ENCODE data around the gene PCBD1.
"Not testable (repeated sequence)": the region's sequence is repeated elsewhere in the genome, so short reads cannot be mapped to it uniquely, and the experiment has no call there.

Gene PCBD1

DNA sequence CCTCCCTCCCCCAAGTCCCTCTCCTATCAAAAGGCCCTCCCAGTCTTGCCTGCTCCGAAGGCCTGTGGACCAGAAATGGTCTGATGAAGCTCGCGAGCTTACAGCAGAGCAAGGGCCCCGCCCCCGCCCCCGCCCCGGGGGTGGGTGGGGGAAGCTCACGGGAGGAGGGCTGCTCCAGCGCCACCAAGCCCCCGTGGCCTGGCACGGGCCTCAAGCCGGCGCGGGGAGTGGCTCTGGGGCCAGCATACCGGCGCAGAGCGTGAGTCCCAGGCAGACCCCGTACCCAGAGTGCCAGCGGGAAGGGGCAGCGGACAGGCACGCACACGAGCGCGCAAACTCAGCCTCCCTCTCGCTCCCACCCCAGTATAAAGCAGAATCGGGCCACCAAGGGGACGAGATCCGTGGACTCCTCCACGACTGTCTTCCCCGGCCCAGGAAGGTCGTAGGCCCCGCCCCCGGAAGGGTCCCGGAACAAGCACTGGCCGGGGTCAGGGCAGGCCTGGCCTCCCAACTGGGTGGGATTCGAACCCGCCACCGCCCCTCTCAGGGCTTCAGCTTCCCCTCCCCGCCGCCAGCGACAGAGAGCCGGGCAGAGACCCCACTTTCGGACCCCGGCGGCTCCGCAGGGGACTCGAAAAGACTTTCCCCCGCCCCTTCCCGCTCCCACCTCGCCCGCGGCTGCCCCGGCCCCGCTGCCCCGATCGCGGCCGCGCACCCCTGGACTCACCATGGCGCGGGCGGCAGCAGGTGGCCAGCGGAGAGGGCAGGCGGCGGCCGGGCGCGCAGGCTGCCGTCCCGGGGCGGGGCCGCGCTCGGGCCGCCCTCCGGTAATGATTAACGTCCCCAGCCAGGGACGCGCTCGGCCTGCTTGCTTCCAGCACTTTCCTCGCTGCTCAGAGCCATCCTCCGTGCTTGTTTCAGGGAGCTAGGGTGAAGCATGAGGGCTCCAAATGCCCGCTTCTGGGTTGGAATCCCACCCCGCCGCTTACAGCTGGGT, at the start of gene PCBD1:
Gene PCBD1, minus strand, starts transcription at position 762 of the 997 bp plus-strand sequence. Its CDS starts 32 bp downstream, at position 730.
- DNase-seq = peak; percentile 69

DNA sequence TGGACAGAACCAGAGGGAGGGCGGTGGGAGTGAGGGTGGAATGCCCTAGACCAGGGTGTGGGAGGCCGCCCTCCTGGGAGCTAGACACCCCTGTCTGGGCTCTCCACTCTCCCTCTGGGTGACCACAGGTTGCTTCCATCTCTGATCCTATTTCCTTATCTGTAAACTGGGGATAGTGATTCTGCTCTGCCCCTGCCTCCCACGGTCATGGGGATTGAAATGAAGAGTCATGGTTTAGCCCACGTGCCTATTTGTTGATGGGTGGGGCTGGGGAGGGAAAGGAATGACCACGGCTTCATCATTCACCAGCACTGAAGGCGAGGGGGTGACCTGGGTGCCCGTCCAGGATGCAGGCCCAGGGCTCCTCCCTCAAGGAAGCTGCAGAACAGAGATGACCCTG, 49.3 kb upstream of the PCBD1 start:
- no peak for DNase-seq

DNA sequence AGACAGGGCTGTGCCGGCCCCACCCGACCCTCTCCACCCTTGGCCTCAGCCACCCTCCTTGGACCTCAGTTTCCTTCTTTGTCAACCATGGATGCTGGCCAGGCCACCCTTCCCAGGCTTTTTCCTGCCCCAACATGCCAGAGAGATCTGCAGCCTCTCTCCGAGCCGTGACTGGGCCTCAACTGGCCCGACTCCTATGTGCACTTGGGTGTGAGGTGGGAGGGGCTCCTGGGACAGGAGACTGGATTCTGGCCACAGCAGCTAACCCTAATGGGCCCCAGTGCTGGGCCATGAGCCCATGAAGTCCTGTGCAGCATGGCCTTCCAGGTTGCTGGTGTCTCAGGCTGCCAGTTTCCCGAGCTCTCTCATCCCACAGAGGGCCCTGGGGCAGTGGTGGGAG, 47.7 kb upstream of the PCBD1 start:
- no peak for DNase-seq

DNA sequence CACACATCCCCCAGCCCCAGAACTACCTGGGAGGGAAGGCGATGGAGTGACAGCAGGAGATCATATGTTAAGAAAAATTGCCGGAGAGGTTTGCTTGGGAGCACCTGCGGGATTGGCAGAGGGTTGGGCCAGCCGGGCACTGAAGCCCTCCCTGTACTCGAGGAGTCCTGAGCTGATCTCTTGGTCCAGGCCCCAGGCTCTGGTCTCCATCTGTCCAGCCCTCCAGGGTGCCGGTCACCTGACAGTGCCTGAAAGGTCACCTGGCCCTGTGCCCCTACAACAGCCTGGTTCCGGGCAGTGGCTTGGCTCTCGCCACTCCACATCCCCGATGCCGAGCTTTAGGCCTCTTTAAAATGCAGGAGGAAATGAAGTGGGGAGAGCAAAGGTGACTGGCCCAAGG, 47.3 kb upstream of the PCBD1 start:
- DNase-seq = no peak

DNA sequence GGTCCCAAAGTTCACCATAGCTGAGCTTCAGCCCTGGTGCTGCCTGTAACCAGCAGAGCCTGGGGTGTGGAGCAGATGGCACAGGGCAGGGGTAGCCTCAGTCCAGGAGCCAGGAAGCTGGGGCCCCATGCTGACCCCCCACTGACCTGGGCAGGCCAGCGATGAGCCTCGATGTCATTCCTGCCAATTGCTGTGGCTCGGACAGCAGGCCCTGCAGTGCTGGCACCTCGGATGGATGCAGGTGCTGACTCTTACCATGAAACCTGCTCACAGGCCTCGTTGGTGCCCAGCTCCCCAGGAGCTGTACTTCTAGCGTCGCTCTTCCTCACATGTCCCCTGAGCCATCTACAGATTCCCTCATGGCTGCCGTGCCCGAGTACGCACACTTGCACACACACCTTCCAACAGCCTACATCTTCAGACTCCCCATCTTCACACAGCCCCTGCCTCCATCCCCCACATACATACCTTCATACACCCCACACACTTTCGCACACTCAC, 46.8 kb upstream of the PCBD1 start:
- DNase-seq = no peak

DNA sequence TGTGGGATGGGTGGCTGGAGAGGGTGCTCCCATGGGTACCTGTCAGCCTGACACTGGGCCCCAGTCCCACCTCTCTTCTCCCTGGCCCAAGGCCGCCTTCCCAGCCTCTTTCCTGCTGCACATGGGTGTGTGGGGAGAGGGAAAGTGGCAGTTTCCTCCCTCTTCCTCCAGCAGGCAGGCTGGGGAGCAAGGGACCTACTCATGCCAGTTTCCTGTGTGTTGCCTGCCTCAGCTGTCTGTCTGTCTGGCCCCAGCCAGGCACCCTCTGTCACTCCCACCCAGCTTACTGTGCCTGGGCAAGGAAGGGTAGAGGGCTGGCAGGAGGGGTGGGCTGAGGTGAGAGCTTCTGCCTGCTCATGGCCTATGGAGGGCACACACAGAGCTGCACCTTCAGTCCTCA, 46.3 kb upstream of the PCBD1 start:
- DNase-seq = peak; percentile 8

DNA sequence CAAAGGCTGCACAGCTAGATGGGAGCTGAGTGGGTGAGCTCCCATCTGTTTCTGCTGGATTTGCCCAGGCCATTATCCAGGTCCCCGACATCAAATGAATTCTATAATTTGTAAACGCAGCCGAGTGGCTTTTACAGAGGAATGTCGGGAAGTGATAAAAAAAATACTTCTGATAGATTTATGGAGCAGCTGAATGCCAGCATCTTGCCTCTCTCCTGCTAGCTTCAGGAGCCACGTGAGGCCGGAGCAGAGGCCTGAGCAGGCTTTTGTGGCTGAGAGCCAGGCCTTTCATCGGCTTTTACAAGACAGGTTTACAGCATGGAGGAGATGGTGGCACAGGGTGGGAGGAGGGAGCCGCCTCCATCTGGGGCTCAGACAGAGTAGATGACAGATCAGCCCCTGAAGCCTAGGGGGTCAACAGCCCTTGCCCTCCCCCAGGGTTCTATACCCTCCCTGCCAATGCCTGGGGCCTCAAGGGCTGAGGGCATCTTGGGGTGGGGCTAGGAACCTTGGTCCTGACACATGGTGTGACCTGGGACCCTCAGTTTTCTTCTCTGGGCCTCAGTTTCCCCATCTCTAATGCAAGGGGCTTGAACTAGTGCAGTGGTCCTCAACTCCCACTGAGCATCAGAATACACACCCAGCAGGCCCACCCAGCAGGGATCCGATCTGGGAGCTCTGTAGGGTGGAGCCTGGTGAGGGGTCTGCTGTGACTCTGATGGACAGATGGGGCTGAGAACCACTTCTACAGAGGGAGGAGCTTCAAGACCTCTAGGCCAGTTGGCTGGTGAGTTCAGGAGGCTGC, 44.2 kb upstream of the PCBD1 start:
- peak; percentile 39 for DNase-seq

DNA sequence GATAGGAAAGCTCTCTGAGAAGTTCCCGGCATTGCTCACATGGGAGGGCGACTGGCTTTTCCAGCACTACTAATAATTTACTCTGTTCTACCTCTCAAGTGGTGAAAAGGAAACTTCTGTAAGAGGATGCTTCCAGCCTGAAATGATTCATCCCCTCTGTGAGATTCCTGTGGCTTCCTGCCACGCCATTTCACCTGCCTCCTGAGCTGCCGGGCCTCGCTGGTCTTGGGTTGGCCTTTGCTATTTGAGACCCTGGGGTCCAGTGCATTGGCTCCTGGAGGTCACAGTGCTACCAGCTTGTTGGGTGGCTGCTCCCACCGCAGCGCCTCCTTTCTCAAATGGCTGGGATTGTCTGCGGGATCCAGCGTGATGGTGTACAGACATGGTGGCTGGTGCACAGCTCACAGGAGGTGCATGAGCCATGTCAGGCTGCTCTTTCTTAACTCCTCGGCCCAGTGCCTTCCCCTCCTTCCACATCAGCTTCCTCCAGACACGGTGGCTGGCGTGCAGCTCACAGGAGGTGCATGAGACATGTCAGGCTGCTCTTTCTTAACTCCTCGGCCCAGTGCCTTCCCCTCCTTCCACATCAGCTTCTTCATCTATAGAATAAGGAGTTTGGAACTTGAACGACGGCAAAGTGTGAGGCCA, 42.9 kb upstream of the PCBD1 start:
- DNase-seq = no peak

DNA sequence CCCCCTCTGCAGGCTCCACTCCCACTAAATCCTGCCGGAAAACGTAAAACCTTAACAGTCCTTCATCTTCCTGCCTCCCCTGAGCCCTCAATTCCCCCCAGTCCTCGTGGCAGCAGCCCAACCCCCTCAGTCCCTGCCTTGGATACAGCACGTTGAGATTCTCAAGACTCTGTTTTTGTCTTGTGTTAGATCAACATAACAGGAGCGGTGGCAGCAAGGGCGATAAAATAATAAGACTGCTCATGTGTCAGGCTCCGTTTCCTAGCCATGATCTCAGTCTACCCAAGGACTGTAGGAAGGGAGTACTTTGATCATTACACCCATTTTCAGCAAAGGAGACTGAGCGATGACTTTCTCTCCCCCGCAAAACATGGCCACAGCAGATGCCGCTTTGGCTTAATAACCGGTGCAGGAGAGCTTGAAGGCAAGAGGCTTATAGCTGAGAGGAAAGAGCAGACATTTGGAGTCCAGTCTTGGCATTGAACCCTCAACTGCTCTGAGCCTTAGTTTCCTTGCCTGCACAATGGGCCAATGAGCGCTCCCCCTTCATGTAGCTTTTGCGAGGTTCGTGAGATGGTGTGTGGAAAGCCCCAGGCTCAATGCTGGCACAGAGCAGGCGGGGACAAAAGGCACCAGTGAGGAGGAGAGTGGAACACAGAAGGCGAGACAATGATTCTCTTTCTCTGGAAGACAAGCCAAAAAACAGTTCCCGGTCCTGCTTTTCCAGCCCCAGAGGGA, 42.1 kb upstream of the PCBD1 start:
- DNase-seq = no peak

DNA sequence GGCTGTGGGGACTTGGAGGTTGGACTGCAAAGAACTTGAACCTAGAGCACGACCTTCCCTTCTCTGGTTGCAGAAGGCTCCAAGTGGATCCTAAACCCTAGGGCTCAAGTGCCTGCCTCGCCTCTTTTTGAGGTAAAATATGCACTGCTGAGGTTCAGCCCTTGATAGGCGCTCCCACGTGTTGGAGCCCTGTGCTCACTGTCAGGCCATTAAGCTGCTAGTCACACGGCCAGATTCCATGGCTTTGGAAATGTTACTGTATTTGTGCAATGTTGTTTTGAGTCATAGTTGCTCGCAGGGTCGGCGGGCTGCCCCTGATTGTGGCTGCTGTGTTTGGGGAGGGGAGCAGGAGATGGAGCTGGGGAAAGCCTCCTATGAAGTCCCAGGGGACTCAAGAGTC, 39.8 kb upstream of the PCBD1 start:
- DNase-seq = no peak

DNA sequence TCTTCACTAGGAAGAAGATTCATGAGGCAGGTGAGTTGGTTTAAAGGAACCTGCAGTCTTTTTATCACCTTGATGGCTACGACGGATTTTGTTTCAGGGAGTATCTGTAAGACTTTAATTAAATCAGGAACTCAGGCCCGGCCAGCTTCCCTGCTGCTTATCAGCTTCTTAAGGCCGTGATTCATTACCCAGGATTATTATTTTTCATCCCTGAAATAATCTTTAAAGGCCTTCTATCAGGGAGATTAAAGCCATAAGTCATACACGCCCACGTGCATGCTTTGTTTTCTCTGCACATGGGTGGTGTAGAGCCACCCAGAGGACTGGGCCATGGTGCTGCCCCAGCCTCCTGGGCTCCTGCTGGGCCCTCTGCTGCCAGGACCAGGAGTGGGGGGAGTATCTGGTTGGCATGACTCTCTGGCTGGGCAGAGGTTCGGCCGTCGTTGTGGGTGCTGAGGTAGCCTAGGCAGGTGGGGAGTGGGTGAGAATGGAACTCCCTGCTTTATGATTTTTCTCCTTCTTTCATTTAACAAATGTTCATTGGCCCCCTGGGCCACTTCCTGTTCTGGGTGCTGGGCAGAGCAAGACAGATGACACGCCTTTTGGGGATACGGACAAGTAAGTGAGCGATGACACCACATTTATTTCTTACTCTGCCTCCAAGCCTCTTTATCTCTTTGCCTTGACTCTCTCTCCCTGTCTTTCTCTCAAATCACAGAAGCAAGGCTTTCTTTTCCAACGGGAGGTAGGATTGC, 39.0 kb upstream of the PCBD1 start:
- no peak for DNase-seq

DNA sequence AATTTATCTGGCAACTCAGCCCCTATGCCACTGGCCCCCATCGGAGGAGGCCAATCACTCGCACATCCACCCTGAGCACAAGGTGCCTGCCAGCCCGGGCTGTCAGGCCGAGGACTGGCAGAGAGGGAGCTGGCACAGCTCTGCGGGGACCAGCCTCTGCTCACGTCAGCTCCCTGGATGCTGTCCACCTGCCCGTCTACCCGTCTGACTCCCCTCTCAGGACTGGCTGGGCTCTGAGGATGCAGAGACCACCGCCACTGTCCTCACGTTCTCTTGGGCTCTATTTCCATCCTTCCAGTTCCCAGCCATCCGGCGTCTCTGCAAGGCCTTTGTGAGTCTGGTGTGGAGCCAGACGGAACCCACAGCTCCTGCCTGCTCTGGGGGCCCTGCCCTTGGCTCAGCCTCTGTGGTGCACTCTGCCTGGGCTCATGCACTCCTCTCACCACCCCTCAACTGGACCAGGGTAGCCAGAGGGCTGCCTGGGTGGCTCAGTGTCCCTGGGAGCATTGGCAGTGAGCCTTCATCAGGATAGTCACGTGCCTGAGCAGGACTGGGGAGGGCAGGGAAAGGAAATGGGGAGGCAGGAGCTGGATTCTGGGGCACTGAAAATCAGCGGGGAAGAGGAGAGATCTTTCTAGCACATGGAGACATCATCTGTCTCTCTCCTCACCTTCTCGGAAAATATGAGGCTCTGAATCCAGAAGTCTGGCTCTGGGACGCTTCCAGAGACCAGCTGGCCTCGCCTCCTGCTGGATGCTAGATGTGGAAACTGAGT, 38.0 kb upstream of the PCBD1 start:
- DNase-seq = no peak

DNA sequence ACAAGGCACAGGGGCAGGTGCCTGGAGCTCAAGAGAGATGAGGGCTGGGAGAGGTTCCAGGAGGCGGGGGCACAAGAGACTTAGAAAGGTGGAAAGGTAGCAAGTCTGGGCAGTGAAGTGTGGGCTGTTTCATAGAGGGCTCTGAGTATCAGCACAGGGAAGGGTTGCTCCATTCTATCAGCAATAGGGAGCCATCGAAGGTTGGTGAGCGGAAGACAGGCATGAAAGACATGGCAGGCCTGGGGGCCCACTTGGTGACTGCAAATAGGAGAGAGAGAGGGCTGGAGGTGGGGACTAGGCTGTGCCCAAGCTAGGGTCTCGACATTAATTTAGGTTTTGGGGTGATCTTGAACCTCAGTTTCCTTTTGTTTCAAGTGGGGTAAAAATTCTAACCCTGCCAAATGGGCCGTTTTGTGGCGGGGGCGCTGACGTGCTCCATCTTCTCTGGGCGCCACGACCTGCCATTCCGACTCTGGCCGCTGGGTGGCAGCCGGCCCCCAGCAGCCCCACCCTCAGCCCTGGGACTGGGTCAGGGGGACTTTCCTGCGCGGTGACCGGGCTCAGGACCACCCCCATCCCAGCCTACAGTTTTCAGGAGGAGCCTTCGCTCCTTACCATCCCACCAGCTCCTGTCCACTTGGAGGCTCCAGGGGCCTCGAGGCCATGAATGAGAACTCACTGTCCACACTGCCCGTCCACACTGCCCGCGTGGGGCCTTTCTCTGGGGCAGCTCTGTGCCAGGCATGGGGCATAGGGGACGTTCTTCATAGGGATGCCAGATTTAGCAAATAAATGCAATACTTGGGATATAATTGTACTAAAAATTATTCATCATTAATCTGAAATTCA, 37.2 kb upstream of the PCBD1 start:
- DNase-seq = peak; percentile 36

DNA sequence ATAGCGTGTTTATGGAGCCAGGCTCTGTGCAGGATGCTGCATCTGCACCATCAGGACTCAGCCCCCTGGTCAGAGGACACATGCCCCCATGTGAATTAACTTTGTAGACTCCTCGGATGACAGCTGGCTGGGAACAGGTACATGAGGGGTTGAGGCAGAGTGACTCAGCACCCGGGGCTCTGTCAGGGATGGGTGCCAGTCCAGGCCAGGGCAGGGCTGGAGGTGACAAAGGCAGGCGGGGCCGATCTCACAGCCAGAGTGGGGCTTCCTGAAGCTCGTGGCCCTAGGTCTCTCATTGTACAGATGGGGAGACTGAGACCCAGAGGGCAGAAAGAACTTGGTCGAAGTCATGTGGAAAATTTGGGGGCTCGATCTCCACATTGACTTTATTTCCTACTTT, 35.3 kb upstream of the PCBD1 start:
- no peak for DNase-seq

DNA sequence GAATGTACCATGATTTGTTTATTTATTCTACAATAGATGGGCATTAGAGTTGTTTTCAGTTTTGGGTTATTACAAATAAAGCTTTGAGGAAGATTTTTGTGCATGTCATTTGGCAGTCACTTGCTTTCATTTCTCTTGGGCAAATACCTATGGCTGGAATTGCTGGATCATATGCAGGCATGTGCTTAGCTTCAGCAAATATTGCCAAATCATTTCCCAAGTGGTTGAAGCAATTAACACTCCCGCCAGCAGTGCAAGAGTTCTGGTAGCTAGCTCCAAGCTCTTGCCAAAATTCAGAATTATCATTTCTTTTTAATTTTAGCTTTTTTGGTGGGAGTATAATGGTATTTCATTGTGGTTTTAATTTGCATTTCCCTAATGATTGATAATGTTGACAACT, 32.9 kb upstream of the PCBD1 start:
- peak; percentile 47 for DNase-seq

DNA sequence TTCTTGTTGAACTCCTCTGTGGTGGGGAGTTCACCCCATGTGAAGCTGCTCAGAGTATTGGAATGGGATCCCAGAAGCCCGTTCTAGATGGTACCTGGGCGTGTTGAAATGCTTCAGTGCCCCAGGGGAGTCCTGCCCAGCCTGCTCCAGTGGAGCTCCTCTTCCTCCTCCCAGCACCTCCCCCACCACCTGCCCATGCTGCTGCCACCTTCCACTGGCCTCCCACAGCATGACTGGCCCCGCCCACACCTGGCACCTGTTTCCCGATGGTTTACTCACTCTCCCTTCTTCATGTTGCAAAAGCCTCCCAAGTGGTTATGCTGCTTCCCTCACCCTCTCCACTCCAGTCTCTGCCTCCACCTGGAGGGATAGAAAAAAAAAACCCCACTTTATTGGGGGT, 32.2 kb upstream of the PCBD1 start:
- peak; percentile 88 for DNase-seq

DNA sequence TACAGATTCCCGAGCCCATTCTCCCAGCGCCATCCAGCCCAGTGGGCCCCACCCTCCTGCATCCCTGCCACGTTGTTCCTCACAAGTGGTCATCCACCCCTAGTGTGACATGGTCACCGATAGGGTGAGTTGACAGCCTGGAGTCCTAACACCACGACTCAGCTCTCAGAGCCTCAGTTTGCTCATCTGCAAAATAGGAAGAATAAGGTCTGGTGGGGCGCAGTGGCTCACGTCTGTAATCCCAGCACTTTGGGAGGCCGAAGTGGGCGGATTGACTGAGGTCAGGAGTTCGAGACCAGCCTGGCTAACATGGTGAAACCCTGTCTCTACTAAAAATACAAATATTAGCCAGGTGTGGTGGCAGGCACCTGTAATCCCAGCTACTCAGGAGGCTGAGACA, 31.5 kb upstream of the PCBD1 start:
- not testable (repeated sequence) for DNase-seq

DNA sequence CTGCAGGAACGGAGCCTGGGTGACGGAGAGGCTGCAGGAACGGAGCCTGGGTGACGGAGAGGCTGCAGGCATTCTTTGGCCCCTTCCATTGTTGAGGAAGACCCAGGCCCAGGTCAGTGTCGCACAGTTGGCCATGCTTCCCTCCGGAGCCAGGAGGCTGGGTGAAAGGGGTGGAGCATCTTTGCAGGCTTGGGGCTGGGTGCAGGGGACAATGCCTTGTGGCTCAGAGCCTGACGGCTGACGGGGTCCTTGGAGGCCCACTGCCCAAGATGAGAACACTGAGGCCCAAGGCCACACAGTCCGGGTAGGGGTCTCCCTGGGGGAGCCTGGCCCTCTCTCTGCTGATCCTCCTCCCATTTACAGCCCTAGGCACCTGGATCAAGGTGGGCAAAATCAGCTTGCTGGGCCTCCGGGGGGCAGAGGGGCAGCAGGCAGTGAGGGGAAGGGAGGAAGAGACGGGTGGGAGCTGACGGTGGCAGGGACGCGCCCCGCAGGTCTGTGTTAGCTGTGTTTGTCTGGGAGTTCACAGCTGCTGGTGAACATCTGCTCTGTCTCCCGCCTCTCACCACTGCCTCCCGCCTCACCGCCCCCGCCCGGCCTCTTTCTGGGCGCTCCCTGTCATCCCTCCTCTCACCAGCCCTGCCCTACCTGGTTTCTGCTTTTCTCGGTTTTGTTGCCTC, 30.6 kb upstream of the PCBD1 start:
- DNase-seq = peak; percentile 84

DNA sequence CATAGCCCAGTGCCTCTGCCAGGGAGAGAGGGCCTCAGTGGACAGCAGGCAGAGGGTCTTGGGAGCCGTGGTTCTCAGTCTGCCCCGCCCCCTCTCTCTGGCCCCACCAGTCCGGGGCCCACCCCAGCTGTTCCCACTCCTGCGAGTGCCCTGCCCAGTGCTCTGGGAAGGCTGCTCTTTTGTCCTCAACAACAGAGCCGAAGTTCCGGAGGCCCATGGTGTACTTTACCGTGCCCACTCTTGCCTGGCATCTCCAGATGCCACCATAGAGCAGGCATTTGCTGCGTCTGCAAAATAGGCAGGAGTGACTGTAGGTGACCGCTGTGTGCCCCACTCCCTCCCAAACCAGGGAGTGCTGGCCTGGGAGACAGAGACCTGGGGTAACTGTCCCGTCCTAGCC, 29.3 kb upstream of the PCBD1 start:
- DNase-seq = no peak
